WTC11 (cell line): Measurements from ENCODE around the gene MYO15B.

Source experiments
- ATF2 ChIP-seq: sonication (generic); formaldehyde crosslinking; IDR thresholded peaks from 2 replicates; pipeline ENCODE4 v1.8.1; 2022; ENCODE audit warnings: low read depth, missing genetic modification reagents, borderline replicate concordance
- CREB1 ChIP-seq: sonication (generic); formaldehyde crosslinking; IDR thresholded peaks from 2 replicates; pipeline ENCODE4 v1.8.0; 2023; ENCODE audit warnings: mild to moderate bottlenecking, missing genetic modification reagents
- CTCF ChIP-seq: fragments of 200-600 bp; IDR thresholded peaks from 2 replicates; pipeline ENCODE4 v1.8.0; 2022; ENCODE audit warnings: antibody characterized with exemption
- E2F4 ChIP-seq: sonication (generic); formaldehyde crosslinking; IDR thresholded peaks from 2 replicates; pipeline ENCODE4 v1.8.1; 2022; ENCODE audit warnings: low read depth, mild to moderate bottlenecking, moderate library complexity, missing genetic modification reagents, borderline replicate concordance
- FOXK1 ChIP-seq: sonication (generic); formaldehyde crosslinking; IDR thresholded peaks from 2 replicates; pipeline ENCODE4 v1.8.0; 2022; ENCODE audit warnings: mild to moderate bottlenecking, moderate library complexity, missing genetic modification reagents
- IRF2 ChIP-seq: sonication (generic); formaldehyde crosslinking; IDR thresholded peaks from 2 replicates; pipeline ENCODE4 v1.8.0; 2022; ENCODE audit warnings: low read depth, missing genetic modification reagents, borderline replicate concordance
- SP1 ChIP-seq: sonication (generic); formaldehyde crosslinking; conservative IDR thresholded peaks from 2 replicates; pipeline ENCODE4 v1.8.1; 2022; ENCODE audit warnings: missing genetic modification reagents
- ZBTB21 ChIP-seq: sonication (generic); formaldehyde crosslinking; IDR thresholded peaks from 2 replicates; pipeline ENCODE4 v1.8.1; 2023; ENCODE audit warnings: mild to moderate bottlenecking, missing genetic modification reagents, borderline replicate concordance
- ZSCAN18 ChIP-seq: fragments of 250-450 bp; sonication (Bioruptor Pico); IDR thresholded peaks from 2 replicates; pipeline ENCODE4 v2.1.2; 2022; ENCODE audit warnings: mild to moderate bottlenecking, moderate library complexity

GRCh38 chr17:75563063-75563758, 24.4 kb upstream of the MYO15B start:
- TF ChIP-seq CTCF (no peak), SP1 (CRISPR knock-in tag) (no peak), FOXK1 (no peak), E2F4 (CRISPR knock-in tag) (no peak), ZBTB21 (no peak), CREB1 (no peak), ZSCAN18 (CRISPR knock-in tag) (no peak), ATF2 (CRISPR knock-in tag) (no peak), IRF2 (CRISPR knock-in tag) (no peak)
